Activated naive CD8-positive, alpha-beta T cell (primary cell): ENCODE results near the gene CACTIN.
A peak's percentile ranks its signal among the peaks of the same experiment; 100 is the strongest.

Source experiments
- H3K27ac Mint-ChIP-seq: one replicate; pipeline ENCODE4 v1.8.0; 2021; ENCODE audit warnings: mixed read lengths
- H3K27me3 Mint-ChIP-seq: one replicate; pipeline ENCODE4 v1.8.0; 2021; ENCODE audit warnings: mixed read lengths
- H3K36me3 Mint-ChIP-seq: one replicate; pipeline ENCODE4 v1.8.0; 2021; ENCODE audit warnings: mixed read lengths
- H3K4me1 Mint-ChIP-seq: one replicate; pipeline ENCODE4 v1.8.0; 2021; ENCODE audit warnings: low read depth, mixed read lengths
- H3K4me3 Mint-ChIP-seq: one replicate; pipeline ENCODE4 v1.8.0; 2021; ENCODE audit warnings: mild to moderate bottlenecking, mixed read lengths
- H3K9me3 Mint-ChIP-seq: one replicate; pipeline ENCODE4 v1.8.0; 2021; ENCODE audit warnings: low read depth, mixed read lengths

The CACTIN gene

GRCh38 chr19:3626473-3627350 lies at the start of gene CACTIN:
TSS of gene CACTIN (minus strand) at chr19:3626790. CDS start at chr19:3626762, 28 bp downstream.
- peaks cover 20% of the 10 kb centered on the region for H3K4me1 Mint-ChIP-seq
- peak within 1 kb of the TSS; percentile 92 for H3K4me3 Mint-ChIP-seq
- H3K27me3 Mint-ChIP-seq: no peaks in the 10 kb centered on the region
- no peaks in the 10 kb centered on the region for H3K36me3 Mint-ChIP-seq
- no peaks in the 10 kb centered on the region for H3K9me3 Mint-ChIP-seq
- peak within 1 kb of the TSS; percentile 99 for H3K27ac Mint-ChIP-seq

DNA sequence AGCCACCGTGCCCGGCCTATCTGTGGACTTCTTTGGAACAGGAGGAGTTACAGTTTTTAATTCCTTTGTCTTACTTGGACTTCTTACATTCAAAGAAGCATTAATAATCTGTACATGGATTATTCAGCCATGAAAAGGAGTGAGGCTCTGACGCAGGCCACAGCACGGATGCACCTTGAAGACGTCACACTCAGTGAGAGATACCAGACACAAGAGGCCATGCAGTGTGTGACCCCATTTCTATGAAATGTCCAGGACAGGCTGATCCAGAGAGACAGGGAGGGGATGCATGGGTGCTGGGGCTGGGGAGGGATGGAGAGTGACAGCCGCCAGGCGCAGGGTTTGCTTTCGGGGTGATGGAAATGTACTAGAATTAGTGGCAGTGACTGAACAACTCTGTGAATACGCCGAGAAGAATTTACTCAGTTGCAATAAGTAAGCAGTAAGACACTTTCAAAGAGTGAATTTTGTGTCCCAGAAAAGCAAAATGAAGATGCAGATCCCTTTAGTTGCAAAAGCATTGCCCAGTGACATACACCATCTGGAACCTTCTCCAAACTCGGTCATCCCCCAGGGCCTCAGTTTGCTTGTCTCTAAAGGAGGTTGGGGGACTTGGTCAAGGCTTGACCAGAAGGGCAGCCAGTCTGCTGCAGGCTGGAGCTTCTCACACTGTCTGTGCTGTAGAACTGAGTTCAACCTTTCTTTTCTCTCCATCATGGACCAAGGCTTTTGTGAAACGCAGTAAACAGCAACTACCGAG lies 48.4 kb upstream of the CACTIN start:
- Mint-ChIP-seq H3K4me1 (peaks cover 20% of the 10 kb centered on the region), H3K27ac (no peak overlapping the region), H3K36me3 (no peaks in the 10 kb centered on the region), H3K27me3 (no peaks in the 10 kb centered on the region), H3K9me3 (no peaks in the 10 kb centered on the region), H3K4me3 (no peak overlapping the region)

DNA sequence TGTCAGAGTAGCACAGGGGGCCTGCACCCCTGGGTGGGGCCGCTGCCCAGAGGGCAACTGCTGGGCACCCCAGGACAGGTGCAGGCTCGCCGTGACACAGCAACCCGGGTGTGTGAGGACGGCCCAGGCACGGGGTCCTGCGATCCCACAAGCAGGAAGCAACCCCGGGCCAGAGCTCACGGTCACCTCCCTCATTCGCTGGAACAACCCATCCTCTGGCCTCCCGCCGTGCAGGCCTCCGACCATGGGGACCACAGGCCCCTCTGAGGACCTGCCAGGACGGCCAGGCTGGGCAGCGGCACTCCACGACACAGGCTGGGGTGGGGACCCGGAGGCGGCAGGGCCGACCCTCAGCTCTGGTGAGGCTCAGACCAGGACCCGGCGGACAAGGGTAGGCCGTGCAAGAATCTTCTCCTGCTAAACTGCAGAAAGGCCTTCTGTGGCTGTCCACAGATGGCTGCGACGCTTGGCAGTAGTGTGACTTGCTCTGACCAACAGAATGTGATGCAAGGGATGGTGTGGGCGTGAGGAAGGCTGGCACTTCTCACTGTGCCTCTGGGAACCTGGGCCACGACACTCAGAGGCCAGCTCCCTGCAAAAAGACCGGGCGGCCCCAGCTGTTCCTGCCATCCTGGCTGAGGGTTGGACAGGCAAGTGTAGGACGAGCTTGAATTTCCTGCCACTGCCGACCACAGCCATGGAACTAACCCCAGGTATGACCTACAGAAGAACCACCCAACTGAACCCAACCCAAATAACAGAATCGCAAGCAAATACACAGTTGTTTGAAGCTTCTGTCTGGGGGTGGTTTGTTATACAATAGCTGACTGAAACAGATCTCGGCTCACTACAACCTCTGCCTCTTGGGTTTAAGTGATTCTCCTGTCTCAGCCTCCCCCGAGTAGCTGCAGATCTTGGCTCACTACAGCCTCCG lies 47.2 kb upstream of the CACTIN start:
- Mint-ChIP-seq H3K9me3 (no peaks in the 10 kb centered on the region), H3K27me3 (no peaks in the 10 kb centered on the region), H3K4me3 (no peak overlapping the region), H3K27ac (no peak overlapping the region), H3K36me3 (no peaks in the 10 kb centered on the region), H3K4me1 (peaks cover 22% of the 10 kb centered on the region)

- H3K36me3 Mint-ChIP-seq: no peaks in the 10 kb centered on the region
- peaks cover 22% of the 10 kb centered on the region for H3K4me1 Mint-ChIP-seq
- H3K27me3 Mint-ChIP-seq: no peaks in the 10 kb centered on the region
- peak overlapping the region; percentile 42 for H3K4me3 Mint-ChIP-seq
- H3K27ac Mint-ChIP-seq: no peak overlapping the region
- H3K9me3 Mint-ChIP-seq: no peaks in the 10 kb centered on the region
Measured at GRCh38 chr19:3672993-3673392, 46.4 kb upstream of the CACTIN start.

- Mint-ChIP-seq H3K27me3 (no peaks in the 10 kb centered on the region), H3K4me3 (no peak overlapping the region), H3K27ac (no peak overlapping the region)
Measured at GRCh38 chr19:3672575-3672948, 46.0 kb upstream of the CACTIN start.

GRCh38 chr19:3671680-3672574 lies 45.3 kb upstream of the CACTIN start:
- Mint-ChIP-seq H3K27ac (peak overlapping the region; percentile 22), H3K4me1 (peaks cover 18% of the 10 kb centered on the region), H3K9me3 (no peaks in the 10 kb centered on the region), H3K36me3 (no peaks in the 10 kb centered on the region), H3K4me3 (peak overlapping the region; percentile 59), H3K27me3 (no peaks in the 10 kb centered on the region)

More at GRCh38 chr19:3672575-3672948, 46.0 kb upstream of the CACTIN start:
- H3K9me3 Mint-ChIP-seq: no peaks in the 10 kb centered on the region
- no peaks in the 10 kb centered on the region for H3K36me3 Mint-ChIP-seq
- H3K4me1 Mint-ChIP-seq: peaks cover 22% of the 10 kb centered on the region

- Mint-ChIP-seq H3K36me3 (no peaks in the 10 kb centered on the region), H3K4me1 (peaks cover 22% of the 10 kb centered on the region), H3K4me3 (peak overlapping the region; percentile 62), H3K27ac (peak overlapping the region; percentile 66), H3K9me3 (no peaks in the 10 kb centered on the region), H3K27me3 (no peaks in the 10 kb centered on the region)
Measured at GRCh38 chr19:3670796-3671679, 44.4 kb upstream of the CACTIN start.

DNA sequence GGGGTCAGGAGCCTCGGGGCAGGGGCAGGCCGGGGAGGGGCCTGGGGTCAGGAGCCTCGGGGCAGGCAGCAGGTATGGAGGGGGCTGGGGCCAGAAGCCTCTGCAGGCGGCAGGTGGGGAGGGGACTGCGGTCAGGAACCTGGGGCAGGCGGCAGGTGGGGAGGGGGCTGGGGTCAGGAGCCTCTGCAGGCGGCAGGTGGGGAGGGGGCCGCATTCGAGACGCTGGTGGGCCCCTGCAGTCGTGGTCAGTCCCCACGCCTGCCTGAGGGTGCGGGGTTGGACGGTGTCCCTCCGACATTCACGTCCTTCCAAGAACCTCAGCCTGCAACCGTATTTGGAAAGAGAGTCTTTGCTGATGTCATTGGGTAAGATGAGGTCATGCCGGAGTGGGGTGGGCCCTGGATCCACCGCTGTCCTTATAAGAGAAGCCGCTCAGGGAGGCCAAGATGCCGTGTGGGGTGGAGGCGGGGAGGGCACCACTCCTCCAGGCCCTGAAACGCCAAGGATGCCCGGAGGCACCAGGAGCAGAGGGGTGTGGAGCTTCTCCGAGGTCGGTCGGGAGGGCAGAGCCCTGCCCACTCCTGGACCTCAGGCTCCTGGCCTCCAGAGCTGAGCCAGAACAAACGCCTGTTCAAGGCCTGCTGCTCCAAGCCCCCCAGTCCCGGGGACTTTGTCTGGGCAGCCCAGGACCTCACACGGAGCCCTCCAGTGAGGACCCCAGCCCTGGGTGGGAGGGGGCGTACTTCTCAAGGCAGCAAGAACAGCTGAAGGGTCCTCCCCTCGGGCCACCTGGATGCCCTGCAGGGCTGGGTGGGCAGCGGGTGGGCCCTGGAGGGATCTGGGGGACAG lies 43.6 kb upstream of the CACTIN start:
- Mint-ChIP-seq H3K4me3 (no peak overlapping the region), H3K9me3 (no peaks in the 10 kb centered on the region), H3K27me3 (no peaks in the 10 kb centered on the region), H3K36me3 (no peaks in the 10 kb centered on the region), H3K27ac (no peak overlapping the region), H3K4me1 (peaks cover 22% of the 10 kb centered on the region)

GRCh38 chr19:3669082-3669946 lies 42.7 kb upstream of the CACTIN start:
- Mint-ChIP-seq H3K4me1 (peaks cover 19% of the 10 kb centered on the region), H3K27ac (no peak overlapping the region), H3K4me3 (no peak overlapping the region), H3K9me3 (no peaks in the 10 kb centered on the region), H3K27me3 (no peaks in the 10 kb centered on the region), H3K36me3 (no peaks in the 10 kb centered on the region)

- Mint-ChIP-seq H3K27ac (no peak overlapping the region), H3K4me1 (peaks cover 19% of the 10 kb centered on the region), H3K9me3 (no peaks in the 10 kb centered on the region), H3K27me3 (no peaks in the 10 kb centered on the region), H3K4me3 (peak overlapping the region; percentile 13), H3K36me3 (no peaks in the 10 kb centered on the region)
Measured at GRCh38 chr19:3668331-3669081, 41.9 kb upstream of the CACTIN start.

- Mint-ChIP-seq H3K4me1 (peaks cover 19% of the 10 kb centered on the region), H3K9me3 (no peaks in the 10 kb centered on the region), H3K27ac (no peak overlapping the region), H3K36me3 (no peaks in the 10 kb centered on the region), H3K27me3 (no peaks in the 10 kb centered on the region), H3K4me3 (no peak overlapping the region)
Measured at GRCh38 chr19:3667766-3668165, 41.2 kb upstream of the CACTIN start.
